B cell (primary cell): ENCODE results near the gene PPARG. TPM values are rescaled to one million over a fixed set of nuclear protein-coding genes. Genes with fewer than 3 reads are reported as not detected.

Experiments used
- ATAC-seq: fragments of 200-7000 bp; cut with Tn5 transposase; one replicate; pipeline ENCODE4 v1.10.0; 2021; ENCODE audit warnings: low read depth, mild to moderate bottlenecking, moderate number of reproducible peaks, moderate library complexity
- CTCF ChIA-PET: fragments of 350-600 bp; sonication (Branson Sonifier 250); formaldehyde crosslinking; loops from one replicate; lab custom pipeline; 2021; ENCODE audit warnings: antibody characterized with exemption, inconsistent platforms; lab: Charles Lee
- POLR2A ChIA-PET: fragments of 350-600 bp; sonication (Branson Sonifier 250); formaldehyde crosslinking; loops from one replicate; lab custom pipeline; 2021; ENCODE audit warnings: antibody characterized with exemption; lab: Charles Lee
- DNase-seq: peaks from one replicate; pipeline ENCODE4 v3.0.0; 2013
- H2AFZ ChIP-seq: 2 replicates; pipeline ENCODE4 v1.6.1; 2012; ENCODE audit warnings: mild to moderate bottlenecking, low read depth, low read length; ENCODE audit not compliant: insufficient read depth, poor library complexity, severe bottlenecking
- H3K27ac ChIP-seq, 2 donors: 1 replicate in 1 of 2; 2 replicates in 1 of 2; pipeline ENCODE4 v1.5.1; 2012 to 2013; ENCODE audit warnings: low read length in 2 of 2, mild to moderate bottlenecking in 2 of 2, moderate library complexity in 1 of 2
- H3K27me3 ChIP-seq, 4 experiments: fragments of 200-600 bp in 1 of 4; sonication (generic) in 1 of 4; replicated peaks in 1 of 4; 1 replicate in 2 of 4; 2 replicates in 2 of 4; pipeline versions ENCODE4 v1.6.1 to v1.7.0; 2013 to 2016; ENCODE audit warnings: low read length in 3 of 4, mild to moderate bottlenecking in 2 of 4, mixed read lengths in 1 of 4, moderate library complexity in 1 of 4; ENCODE audit not compliant: insufficient read depth in 4 of 4, control insufficient read depth in 3 of 4; ENCODE audit errors: control extremely low read depth in 1 of 4
- H3K36me3 ChIP-seq, 2 experiments: replicated peaks in 1 of 2; 1 replicate in 1 of 2; 2 replicates in 1 of 2; pipeline versions ENCODE4 v1.6.1 to v1.7.1; 2013; ENCODE audit warnings: low read length in 1 of 2; ENCODE audit not compliant: insufficient read depth in 2 of 2, control insufficient read depth in 1 of 2; ENCODE audit errors: control extremely low read depth in 1 of 2, extremely low read depth in 1 of 2
- H3K4me1 ChIP-seq, 2 donors: fragments of 200-600 bp in 1 of 2; sonication (generic) in 1 of 2; 1 replicate in 1 of 2; 2 replicates in 1 of 2; pipeline versions ENCODE4 v1.5.1 to v1.6.1; 2013 to 2017; ENCODE audit warnings: low read length in 2 of 2; ENCODE audit not compliant: control insufficient read depth in 2 of 2, insufficient read depth in 2 of 2
- H3K4me2 ChIP-seq: replicated peaks from 2 replicates; pipeline ENCODE3; 2012; ENCODE audit warnings: mild to moderate bottlenecking, low read depth, low read length; ENCODE audit not compliant: poor library complexity, severe bottlenecking
- H3K4me3 ChIP-seq, 5 experiments: fragments of 200-600 bp in 1 of 5; sonication (generic) in 1 of 5; 1 replicate in 3 of 5; 2 replicates in 2 of 5; pipeline versions ENCODE4 v1.5.1 to v1.7.0; 2011 to 2016; ENCODE audit warnings: low read length in 4 of 5, mild to moderate bottlenecking in 4 of 5, low read depth in 2 of 5, control low read depth in 1 of 5, moderate library complexity in 1 of 5; ENCODE audit not compliant: insufficient read depth in 1 of 5; ENCODE audit errors: control extremely low read depth in 1 of 5, extremely low read depth in 1 of 5
- H3K79me2 ChIP-seq: fragments of 200-600 bp; sonication (generic); one replicate; pipeline ENCODE4 v1.6.0; 2016; ENCODE audit warnings: low read length; ENCODE audit not compliant: control insufficient read depth, insufficient read depth
- H3K9ac ChIP-seq: fragments of 200-600 bp; sonication (generic); 2 replicates; pipeline ENCODE4 v1.6.1; 2017; ENCODE audit warnings: mild to moderate bottlenecking, low read length, moderate library complexity
- H3K9me3 ChIP-seq, 3 donors: one replicate each; pipeline versions ENCODE4 v1.6.1 to v1.7.1; 2013; ENCODE audit warnings: low read length in 2 of 3; ENCODE audit not compliant: control insufficient read depth in 2 of 3, insufficient read depth in 1 of 3; ENCODE audit errors: control extremely low read depth in 1 of 3
- H4K20me1 ChIP-seq: 2 replicates; pipeline ENCODE4 v1.6.0; 2012; ENCODE audit warnings: mild to moderate bottlenecking, low read length; ENCODE audit not compliant: insufficient read depth, control insufficient read depth, poor library complexity, severe bottlenecking
- H3K27ac Mint-ChIP-seq: one replicate; pipeline ENCODE4 v1.8.0; 2021; ENCODE audit warnings: mixed read lengths
- H3K27me3 Mint-ChIP-seq: one replicate; pipeline ENCODE4 v1.8.0; 2021; ENCODE audit warnings: mixed read lengths
- H3K4me1 Mint-ChIP-seq: one replicate; pipeline ENCODE4 v1.8.0; 2021; ENCODE audit warnings: mixed read lengths
- H3K4me3 Mint-ChIP-seq: one replicate; pipeline ENCODE4 v1.8.0; 2021; ENCODE audit warnings: mixed read lengths
- H3K9me3 Mint-ChIP-seq: one replicate; pipeline ENCODE4 v1.8.0; 2022; ENCODE audit warnings: mixed read lengths; ENCODE audit not compliant: insufficient read depth
- EZH2 ChIP-seq: IDR thresholded peaks from 2 replicates; pipeline ENCODE4 v1.6.1; 2012; ENCODE audit warnings: borderline replicate concordance, low read depth, mild to moderate bottlenecking, moderate library complexity, low read length; ENCODE audit not compliant: insufficient read depth, poor library complexity, severe bottlenecking
- WGBS: methylation state at CpG from one replicate; pipeline ENCODE4 v1.1.5; 2013; ENCODE audit warnings: missing lambda C conversion rate; ENCODE audit not compliant: insufficient coverage; 5-methylcytosine and 5-hydroxymethylcytosine counted together
- intact Hi-C: fragments of 100-400 bp; cut with micrococcal nuclease; formaldehyde crosslinking; loops from one replicate; pipeline ENCODE4 v1.10.0; 2022
- polyA plus RNA-seq: library from polyadenylated mRNA; depleted of rRNA; stranded (reverse); fragments of >200 nt; gene quantifications from 2 replicates; pipeline ENCODE4 v1.2.3, GENCODE V29; 2012
- total RNA-seq, 2 donors: library from RNA; stranded (reverse); fragments of 120-200 nt in 1 of 2; gene quantifications; 1 replicate in 1 of 2; 2 replicates in 1 of 2; pipeline versions ENCODE4 v1.2.3 to v1.2.4, GENCODE V29; 2013 to 2022
- TF ChIP-seq, protein P1 (sequence below): fragments of 200-600 bp; IDR thresholded peaks from one replicate; pipeline ENCODE4 v1.8.0; 2022; ENCODE audit warnings: antibody characterized with exemption, mild to moderate bottlenecking

PPARG gene
- total and polyA plus RNA-seq, 2 donors (not counting 1 experiment from before 2014, with no cell fraction given), result 0.12 to 0.44 TPM

- no peaks in the 10 kb centered on the region for H3K79me2 ChIP-seq
- H4K20me1 ChIP-seq, result no peaks in the 10 kb centered on the region
- H3K27me3 ChIP-seq, result no peaks in the 10 kb centered on the region
- no peak overlapping the region for H3K4me3 Mint-ChIP-seq
- no peak for ATAC-seq
- intact Hi-C loops, result no loop called here
- H3K9ac ChIP-seq, result no peak overlapping the region
- H3K27ac Mint-ChIP-seq, result no peak overlapping the region
- CTCF ChIA-PET, result no interaction called here
- no peak overlapping the region for H3K27ac ChIP-seq
- DNase-seq, result no peak
- H3K4me1 Mint-ChIP-seq, result peaks cover 8% of the 10 kb centered on the region
- H3K9me3 ChIP-seq, result no peaks in the 10 kb centered on the region
- H3K4me2 ChIP-seq, result no peak overlapping the region
- no peaks in the 10 kb centered on the region for H3K36me3 ChIP-seq
- no peaks in the 10 kb centered on the region for H3K4me1 ChIP-seq
- no peak overlapping the region for H3K4me3 ChIP-seq
- no peaks in the 10 kb centered on the region for H3K9me3 Mint-ChIP-seq
- H2AFZ ChIP-seq, result no peak overlapping the region
- WGBS, result 100% methylated on average over 1 of the region's 3 CpGs
- TF ChIP-seq, protein P1, sequence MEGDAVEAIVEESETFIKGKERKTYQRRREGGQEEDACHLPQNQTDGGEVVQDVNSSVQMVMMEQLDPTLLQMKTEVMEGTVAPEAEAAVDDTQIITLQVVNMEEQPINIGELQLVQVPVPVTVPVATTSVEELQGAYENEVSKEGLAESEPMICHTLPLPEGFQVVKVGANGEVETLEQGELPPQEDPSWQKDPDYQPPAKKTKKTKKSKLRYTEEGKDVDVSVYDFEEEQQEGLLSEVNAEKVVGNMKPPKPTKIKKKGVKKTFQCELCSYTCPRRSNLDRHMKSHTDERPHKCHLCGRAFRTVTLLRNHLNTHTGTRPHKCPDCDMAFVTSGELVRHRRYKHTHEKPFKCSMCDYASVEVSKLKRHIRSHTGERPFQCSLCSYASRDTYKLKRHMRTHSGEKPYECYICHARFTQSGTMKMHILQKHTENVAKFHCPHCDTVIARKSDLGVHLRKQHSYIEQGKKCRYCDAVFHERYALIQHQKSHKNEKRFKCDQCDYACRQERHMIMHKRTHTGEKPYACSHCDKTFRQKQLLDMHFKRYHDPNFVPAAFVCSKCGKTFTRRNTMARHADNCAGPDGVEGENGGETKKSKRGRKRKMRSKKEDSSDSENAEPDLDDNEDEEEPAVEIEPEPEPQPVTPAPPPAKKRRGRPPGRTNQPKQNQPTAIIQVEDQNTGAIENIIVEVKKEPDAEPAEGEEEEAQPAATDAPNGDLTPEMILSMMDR, result no peak
- no peak for TF ChIP-seq EZH2
- peaks cover 11% of the 10 kb centered on the region for H3K27me3 Mint-ChIP-seq
- POLR2A ChIA-PET, result no interaction called here
Observed at GRCh38 chr3:12367346-12367745, 78.5 kb downstream of the PPARG start.

GRCh38 chr3:12369029-12369428 is 80.2 kb downstream of the PPARG start:
- 100% methylated on average over 4 of the region's 6 CpGs for WGBS

More at GRCh38 chr3:12369029-12369428, 80.2 kb downstream of the PPARG start:
- ATAC-seq (no peak), DNase-seq (no peak)
- Histone ChIP-seq H3K9ac (no peak overlapping the region), H3K4me1 (no peaks in the 10 kb centered on the region), H3K4me3 (no peak overlapping the region), H3K36me3 (no peaks in the 10 kb centered on the region), H3K27me3 (peaks cover 0 to 6% (median 0%) of the 10 kb centered on the region in 4 experiments), H3K27ac (no peak overlapping the region), H2AFZ (no peak overlapping the region), H3K4me2 (no peak overlapping the region), H3K9me3 (no peaks in the 10 kb centered on the region), H4K20me1 (no peaks in the 10 kb centered on the region), H3K79me2 (no peaks in the 10 kb centered on the region)
- no peak for TF ChIP-seq EZH2
- TF ChIP-seq, protein P1, result no peak
- Mint-ChIP-seq H3K4me1 (peaks cover 3% of the 10 kb centered on the region), H3K27me3 (peaks cover 17% of the 10 kb centered on the region), H3K9me3 (no peaks in the 10 kb centered on the region), H3K4me3 (no peak overlapping the region), H3K27ac (no peak overlapping the region)
- CTCF ChIA-PET, result no interaction called here
- intact Hi-C loops, result no loop called here
- POLR2A ChIA-PET, result no interaction called here
